H1 (cell line): ENCODE measurements around the gene RPE. TPM values are rescaled to one million over a fixed set of nuclear protein-coding genes. Genes with fewer than 3 reads are reported as not detected.

Experiments used
- CTCF ChIA-PET: fragments of 300-600 bp; sonication (Branson Sonifier 250); formaldehyde crosslinking; loops from one replicate; lab custom pipeline; 2021; ENCODE audit not compliant: partially characterized antibody; lab: Charles Lee
- POLR2A ChIA-PET: fragments of 300-600 bp; sonication (Branson Sonifier 250); formaldehyde crosslinking; loops from one replicate; lab custom pipeline; 2021; ENCODE audit warnings: inconsistent platforms; ENCODE audit not compliant: partially characterized antibody; lab: Charles Lee
- DNase-seq, 2 experiments: peaks; one replicate each; pipeline versions ENCODE4 v3.0.0 to v3.0.0-alpha.2; 2010 to 2022; ENCODE audit warnings: low spot score in 2 of 2, low read depth in 1 of 2, mixed read lengths in 1 of 2
- FAIRE-seq: peaks from 2 replicates; lab custom pipeline; 2011; peaks lifted over from hg19 to GRCh38; lab: Jason Lieb, UNC
- H2AFZ ChIP-seq: 2 replicates; pipeline ENCODE4 v1.8.1; 2012; ENCODE audit warnings: low read length, inconsistent platforms
- H2AK5ac ChIP-seq: 2 replicates; pipeline ENCODE4 v1.6.1; 2013; ENCODE audit warnings: low read depth, low read length
- H2BK120ac ChIP-seq: replicated peaks from 2 replicates; pipeline ENCODE3; 2013; ENCODE audit warnings: low read depth, low read length, inconsistent platforms
- H2BK12ac ChIP-seq: 2 replicates; pipeline ENCODE4 v1.6.1; 2013; ENCODE audit warnings: low read depth, low read length
- H2BK15ac ChIP-seq: 2 replicates; pipeline ENCODE4 v1.6.1; 2013; ENCODE audit warnings: low read length
- H2BK20ac ChIP-seq: 2 replicates; pipeline ENCODE4 v1.6.1; 2013; ENCODE audit warnings: low read length
- H2BK5ac ChIP-seq: 2 replicates; pipeline ENCODE4 v1.6.1; 2013; ENCODE audit warnings: low read depth, low read length
- H3K14ac ChIP-seq: 2 replicates; pipeline ENCODE4 v1.6.1; 2013; ENCODE audit warnings: inconsistent platforms; ENCODE audit not compliant: insufficient read length
- H3K18ac ChIP-seq: 2 replicates; pipeline ENCODE4 v1.6.1; 2013; ENCODE audit warnings: low read length; ENCODE audit errors: extremely low read depth
- H3K23ac ChIP-seq: 2 replicates; pipeline ENCODE4 v1.6.1; 2013; ENCODE audit warnings: inconsistent platforms; ENCODE audit not compliant: insufficient read length
- H3K23me2 ChIP-seq: 2 replicates; pipeline ENCODE4 v1.6.1; 2013; ENCODE audit warnings: low read depth, low read length
- H3K27ac ChIP-seq: 2 replicates; pipeline ENCODE4 v1.6.1; 2011; ENCODE audit warnings: low read depth, low read length, inconsistent platforms
- H3K27me3 ChIP-seq, 4 experiments: replicated peaks in 1 of 4; 1 replicate in 1 of 4; 2 replicates in 3 of 4; pipeline versions ENCODE4 v1.6.1 to v1.8.1; 2011 to 2013; ENCODE audit warnings: low read length in 3 of 4, mild to moderate bottlenecking in 3 of 4, inconsistent platforms in 2 of 4, mixed read lengths in 2 of 4, moderate library complexity in 1 of 4; ENCODE audit not compliant: control insufficient read depth in 3 of 4, insufficient read depth in 3 of 4; ENCODE audit errors: extremely low read depth in 1 of 4
- H3K36me3 ChIP-seq, 4 experiments: 2 replicates each; pipeline versions ENCODE4 v1.6.1 to v1.8.1; 2011 to 2013; ENCODE audit warnings: mild to moderate bottlenecking in 4 of 4, low read length in 3 of 4, moderate library complexity in 2 of 4, control low read depth in 1 of 4, inconsistent platforms in 1 of 4; ENCODE audit not compliant: insufficient read depth in 4 of 4, control insufficient read depth in 2 of 4
- H3K4ac ChIP-seq: replicated peaks from 2 replicates; pipeline ENCODE3; 2013; ENCODE audit warnings: low read length, low read depth, mixed read lengths, inconsistent platforms; ENCODE audit not compliant: insufficient read length
- H3K4me1 ChIP-seq, 4 experiments: replicated peaks in 1 of 4; 1 replicate in 1 of 4; 2 replicates in 3 of 4; pipeline versions ENCODE4 v1.6.1 to v1.8.1; 2011 to 2013; ENCODE audit warnings: low read length in 3 of 4, inconsistent platforms in 2 of 4, mixed read lengths in 1 of 4; ENCODE audit not compliant: insufficient read depth in 4 of 4, control insufficient read depth in 3 of 4
- H3K4me2 ChIP-seq, 2 experiments: 2 replicates each; pipeline versions ENCODE4 v1.6.1 to v1.8.1; 2011 to 2013; ENCODE audit warnings: low read depth in 2 of 2, low read length in 2 of 2, control low read depth in 1 of 2, inconsistent platforms in 1 of 2, mild to moderate bottlenecking in 1 of 2; ENCODE audit not compliant: insufficient read depth in 1 of 2
- H3K4me3 ChIP-seq, 4 experiments: fragments of 200-600, 300-600 bp in 1 of 4; sonication (generic), shearing (Covaris generic), sonication (Bioruptor Twin) in 1 of 4; 2 replicates each; pipeline versions ENCODE4 v1.5.1 to v1.8.1; 2011 to 2016; ENCODE audit warnings: low read length in 4 of 4, low read depth in 3 of 4, control low read depth in 2 of 4, inconsistent platforms in 2 of 4, mild to moderate bottlenecking in 2 of 4, mixed read lengths in 1 of 4, moderate library complexity in 1 of 4; ENCODE audit not compliant: insufficient read depth in 2 of 4; ENCODE audit errors: extremely low read depth in 1 of 4
- H3K56ac ChIP-seq: replicated peaks from 2 replicates; pipeline ENCODE3; 2013; ENCODE audit warnings: low read depth, mild to moderate bottlenecking, mixed read lengths, low read length, inconsistent platforms; ENCODE audit not compliant: insufficient read length
- H3K79me1 ChIP-seq: 2 replicates; pipeline ENCODE4 v1.6.1; 2013; ENCODE audit warnings: low read depth, low read length, control low read depth
- H3K79me2 ChIP-seq, 2 experiments: 2 replicates each; pipeline versions ENCODE4 v1.6.1 to v1.8.1; 2012 to 2013; ENCODE audit warnings: low read length in 2 of 2, mild to moderate bottlenecking in 2 of 2, inconsistent platforms in 1 of 2; ENCODE audit not compliant: insufficient read depth in 2 of 2, control insufficient read depth in 1 of 2
- H3K9ac ChIP-seq, 4 experiments: replicated peaks in 1 of 4; 1 replicate in 1 of 4; 2 replicates in 3 of 4; pipeline versions ENCODE4 v1.6.1 to v1.8.1; 2011 to 2013; ENCODE audit warnings: low read depth in 3 of 4, low read length in 3 of 4, control low read depth in 2 of 4, mild to moderate bottlenecking in 2 of 4, moderate library complexity in 2 of 4, inconsistent platforms in 1 of 4; ENCODE audit errors: extremely low read depth in 1 of 4
- H3K9me3 ChIP-seq, 2 experiments: 2 replicates each; pipeline versions ENCODE4 v1.6.1 to v1.8.1; 2012 to 2013; ENCODE audit warnings: mild to moderate bottlenecking in 2 of 2, moderate library complexity in 2 of 2, control low read depth in 1 of 2, inconsistent platforms in 1 of 2, low read depth in 1 of 2, low read length in 1 of 2, mixed read lengths in 1 of 2; ENCODE audit not compliant: insufficient read depth in 2 of 2
- H4K20me1 ChIP-seq, 2 experiments: replicated peaks in 1 of 2; 2 replicates each; pipeline versions ENCODE3 to v1.8.1; 2011 to 2013; ENCODE audit warnings: inconsistent platforms in 2 of 2, low read length in 2 of 2, mild to moderate bottlenecking in 1 of 2; ENCODE audit not compliant: insufficient read depth in 2 of 2, control insufficient read depth in 1 of 2
- H4K5ac ChIP-seq: 2 replicates; pipeline ENCODE4 v1.6.1; 2013; ENCODE audit warnings: low read length, low read depth, mixed read lengths, inconsistent platforms; ENCODE audit not compliant: insufficient read length
- H4K8ac ChIP-seq: 2 replicates; pipeline ENCODE4 v1.8.0; 2013; ENCODE audit warnings: mild to moderate bottlenecking, moderate library complexity, low read length, inconsistent platforms; ENCODE audit not compliant: insufficient read depth; ENCODE audit errors: extremely low read depth
- H4K91ac ChIP-seq: replicated peaks from 2 replicates; pipeline ENCODE3; 2013; ENCODE audit warnings: low read length, mixed read lengths, inconsistent platforms; ENCODE audit not compliant: insufficient read length
- RBBP5 ChIP-seq: IDR thresholded peaks from 2 replicates; pipeline ENCODE4 v1.7.1; 2012; ENCODE audit warnings: low read depth, mild to moderate bottlenecking, inconsistent platforms, low read length, moderate library complexity, borderline replicate concordance
- WGBS, 2 experiments: shearing (Covaris generic) in 1 of 2; methylation state at CpG; one replicate each; pipeline versions ENCODE4 v1.1.6 to v1.1.7; 2013 to 2015; ENCODE audit warnings: low lambda C conversion rate in 2 of 2, mixed read lengths in 2 of 2, inconsistent platforms in 1 of 2, low coverage in 1 of 2, missing lambda C conversion rate in 1 of 2; ENCODE audit not compliant: insufficient replicate concordance in 2 of 2, insufficient coverage in 1 of 2, insufficient read length in 1 of 2; ENCODE audit errors: extremely low coverage in 1 of 2, missing lambda C conversion rate in 1 of 2; 5-methylcytosine and 5-hydroxymethylcytosine counted together
- polyA plus RNA-seq, 7 experiments: library from polyadenylated mRNA; depleted of rRNA in 3 of 7; stranded (reverse) in 5 of 7; unstranded in 2 of 7; fragments of >200 nt in 5 of 7; fragments of 200-250 nt in 2 of 7; gene quantifications; 1 replicate in 5 of 7; 2 replicates in 1 of 7; 4 replicates in 1 of 7; pipeline versions ENCODE4 v1.2.1 to v1.2.3, GENCODE V29; 2011 to 2013; ENCODE audit warnings: missing spikeins in 2 of 7, mixed read lengths in 2 of 7
- total RNA-seq: library from RNA; stranded (reverse); fragmentation: NEBNext Ultra II Directional; extraction: Animal tissue kit (Norgen Biotek cat#: 25700); gene quantifications from 2 replicates; pipeline ENCODE4 v1.2.1, GENCODE V29; 2021

The RPE gene
- total and polyA plus RNA-seq, 2 of the 8 experiments (the other 6 are each of a cell fraction or from before 2014, with no cell fraction given) = 77.8 to 102 TPM

DNA sequence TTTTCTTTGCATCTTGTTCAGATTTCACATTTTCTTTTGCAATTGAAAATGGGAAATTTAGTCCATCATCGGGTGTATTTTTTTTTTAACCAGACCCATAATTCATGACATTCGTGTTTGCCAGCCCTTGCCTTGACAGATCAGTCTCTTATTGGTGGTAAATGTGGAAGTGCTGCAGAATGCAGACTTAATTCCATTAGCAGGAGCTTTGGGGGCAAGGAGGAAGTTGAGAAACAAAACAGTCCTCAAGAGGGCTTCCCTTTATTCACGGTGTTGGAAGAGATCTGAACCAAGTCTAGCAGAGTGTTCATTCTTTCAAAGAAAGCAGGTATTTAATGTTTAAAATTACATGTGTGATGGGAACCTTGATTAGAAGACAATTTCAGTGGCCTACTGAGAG is 16.6 kb upstream of the RPE start:
- Histone ChIP-seq H2BK15ac (no peak overlapping the region), H3K23me2 (no peaks in the 10 kb centered on the region), H3K9ac (no peak overlapping the region), H3K4ac (no peak overlapping the region), H3K27me3 (no peaks in the 10 kb centered on the region), H3K4me2 (no peak overlapping the region), H2BK20ac (no peak overlapping the region), H3K79me2 (no peaks in the 10 kb centered on the region), H4K91ac (no peak overlapping the region), H3K14ac (no peak overlapping the region), H3K18ac (no peak overlapping the region), H2BK120ac (no peak overlapping the region), H3K27ac (no peak overlapping the region), H3K23ac (no peak overlapping the region), H4K20me1 (no peaks in the 10 kb centered on the region), H2AFZ (no peak overlapping the region; the same call in 1 of the 2 replicates), H4K5ac (no peak overlapping the region), H3K4me3 (no peak overlapping the region), H2BK5ac (no peak overlapping the region)
- CTCF ChIA-PET = interaction anchor here (0.5 kb wide), 1 partner anchor 151 kb away, joined by 3 read pairs; no protein-coding TSS in a partner anchor
- 78% methylated on average over 3 of the region's 3 CpGs; no CpG with 5 or more reads in 1 of the 2 experiments for WGBS, 2 experiments
- no peak for DNase-seq
- POLR2A ChIA-PET = interaction anchor here (0.7 kb wide), 1 partner anchor 666 kb away, joined by 3 read pairs; no protein-coding TSS in a partner anchor
- no peak for TF ChIP-seq RBBP5
- TF ChIP-seq, all 59 proteins: peak for 0
- Histone ChIP-seq H3K36me3 (no peaks in the 10 kb centered on the region), H2AK5ac (no peak overlapping the region), H3K56ac (no peak overlapping the region), H3K4me1 (no peaks in the 10 kb centered on the region), H4K8ac (no peak overlapping the region), H2BK12ac (no peak overlapping the region), H3K9me3 (no peaks in the 10 kb centered on the region), H3K79me1 (no peaks in the 10 kb centered on the region)
- no peak for FAIRE-seq
